ENCODE measurements around the gene PSTPIP1.

PSTPIP1 gene

DNA sequence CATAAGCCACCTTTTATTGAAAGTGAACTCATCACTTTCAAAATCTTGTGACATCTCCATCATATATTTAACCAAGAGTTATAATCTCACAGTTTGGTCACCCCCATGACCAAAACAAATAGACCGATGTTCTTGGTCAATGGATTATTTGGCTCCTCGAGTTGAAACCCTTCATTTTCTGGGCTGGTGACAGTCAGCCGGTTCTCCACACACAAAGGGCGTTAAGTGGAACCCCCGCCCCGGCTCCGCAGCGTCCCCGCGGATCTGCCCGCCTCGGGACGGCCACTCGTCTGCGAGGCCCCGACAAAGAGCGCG lies 75.2 kb downstream of the PSTPIP1 start:
- no peak for TF ChIP-seq CTCF (IDR thresholded peaks at IDR 0.05; ENCODE audit: insufficient read depth, low read length, poor library complexity, severe bottlenecking)
- Histone ChIP-seq H3K4me3 (replicated peaks; ENCODE audit: low read depth, low read length) (peak overlapping the region; percentile 79), H3K27me3 (replicated peaks; ENCODE audit: control insufficient read depth, insufficient read depth, low read length) (no peaks in the 10 kb centered on the region), H3K36me3 (ENCODE audit: control insufficient read depth, insufficient read depth, low read length) (no peaks in the 10 kb centered on the region)
- DNase-seq (ENCODE audit: extremely low read depth, insufficient read length) = no peak

DNA sequence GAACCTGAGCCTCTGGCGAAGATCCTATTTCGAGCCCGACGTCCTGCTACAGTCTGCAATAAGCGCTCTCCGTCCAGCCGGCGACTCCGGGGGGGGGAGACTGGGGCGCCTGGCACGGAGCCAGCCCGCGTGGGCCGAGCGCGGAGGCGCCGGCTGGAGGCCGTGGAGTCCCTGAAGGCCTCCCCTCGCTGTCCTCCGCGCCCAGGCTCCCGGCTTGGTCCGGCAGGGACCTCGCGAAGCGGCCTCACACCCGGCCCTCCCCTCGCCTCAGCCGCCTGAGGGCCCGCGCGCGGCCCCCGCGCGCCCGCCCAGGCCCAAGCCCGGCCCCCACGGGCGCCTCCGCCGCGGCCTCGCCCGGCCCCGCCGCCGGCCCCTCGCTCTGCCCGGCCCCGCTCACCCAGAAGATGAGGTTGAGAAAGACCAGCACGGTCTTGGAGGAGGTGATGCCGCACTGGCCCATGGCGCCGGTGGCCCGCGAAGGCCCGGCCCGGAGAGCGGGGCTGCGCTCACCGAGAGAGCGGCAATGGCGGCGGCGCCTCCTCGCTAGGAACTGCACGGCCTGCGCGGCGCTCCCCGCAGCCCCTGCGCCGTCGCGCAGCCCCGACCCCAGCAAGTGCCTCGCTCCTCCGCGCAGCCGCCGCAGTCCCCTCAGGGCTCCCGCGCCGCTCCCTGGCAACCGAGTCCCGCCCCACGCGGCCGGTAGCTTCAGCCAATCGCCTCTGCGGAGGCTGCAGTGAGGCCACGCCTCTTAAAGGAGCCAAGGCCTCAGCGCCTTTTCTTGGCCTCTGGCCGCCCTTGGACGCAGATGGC lies 75.8 kb downstream of the PSTPIP1 start, which contains the start of gene TSPAN3:
Gene TSPAN3, minus strand, starts transcription at position 615 of the 810 bp plus-strand sequence. Its CDS starts 155 bp downstream, at position 460.
- H3K36me3 ChIP-seq (ENCODE audit: control insufficient read depth, insufficient read depth, low read length) = no peaks in the 10 kb centered on the region
- H3K27me3 ChIP-seq (replicated peaks; ENCODE audit: control insufficient read depth, insufficient read depth, low read length) = no peaks in the 10 kb centered on the region
- TF ChIP-seq CTCF (IDR thresholded peaks at IDR 0.05; ENCODE audit: insufficient read depth, low read length, poor library complexity, severe bottlenecking) = no peak
- DNase-seq (ENCODE audit: extremely low read depth, insufficient read length) = peak; percentile 95
- peak within 1 kb of the TSS; percentile 79 for H3K4me3 ChIP-seq (replicated peaks; ENCODE audit: low read depth, low read length)

DNA sequence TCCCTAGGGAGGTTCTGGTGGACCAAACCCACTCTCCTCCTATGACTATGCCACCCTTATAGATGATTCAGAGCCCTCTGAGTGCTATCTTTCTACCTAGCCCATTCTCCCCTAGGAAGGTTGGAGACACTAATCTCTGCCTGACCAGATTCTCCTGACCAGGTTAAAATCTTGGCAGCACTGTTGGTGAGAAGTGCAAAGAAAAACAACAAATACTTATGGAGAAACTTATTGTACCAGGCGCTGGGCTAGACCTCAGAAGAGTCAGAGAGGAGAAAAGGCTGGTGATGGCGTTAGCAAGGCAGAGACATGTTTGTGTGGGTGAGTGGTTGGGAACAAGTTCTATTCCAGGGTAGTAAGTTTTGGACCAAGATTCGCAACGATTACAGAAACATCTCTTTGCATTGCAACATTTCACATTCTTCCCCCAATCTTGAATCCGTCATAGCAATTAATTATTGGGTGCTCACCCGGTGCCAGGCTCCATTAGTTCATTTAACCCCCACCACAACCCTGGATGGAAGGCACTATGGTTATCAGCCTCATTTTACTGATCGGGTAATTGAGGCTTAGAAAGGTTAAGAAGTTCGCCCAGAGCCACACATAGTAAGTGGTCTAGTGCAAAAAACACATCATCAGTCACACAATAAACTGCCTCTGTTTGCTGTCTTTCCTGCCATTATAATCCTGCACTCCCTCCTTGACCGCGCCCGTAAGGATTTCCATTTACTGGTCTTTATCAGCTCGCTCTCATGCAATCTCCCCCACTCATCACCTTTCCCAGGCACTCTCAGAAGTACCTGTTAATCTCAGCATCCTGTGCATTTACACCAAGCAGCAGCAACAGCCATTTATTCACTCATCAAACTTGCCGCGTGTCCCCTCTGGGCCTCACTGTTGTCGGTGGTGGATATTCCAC lies 76.6 kb downstream of the PSTPIP1 start:
- Histone ChIP-seq H3K27me3 (replicated peaks; ENCODE audit: control insufficient read depth, insufficient read depth, low read length) (no peaks in the 10 kb centered on the region), H3K4me3 (replicated peaks; ENCODE audit: low read depth, low read length) (no peak overlapping the region), H3K36me3 (ENCODE audit: control insufficient read depth, insufficient read depth, low read length) (no peaks in the 10 kb centered on the region)
- no peak for DNase-seq (ENCODE audit: extremely low read depth, insufficient read length)
- no peak for TF ChIP-seq CTCF (IDR thresholded peaks at IDR 0.05; ENCODE audit: insufficient read depth, low read length, poor library complexity, severe bottlenecking)

DNA sequence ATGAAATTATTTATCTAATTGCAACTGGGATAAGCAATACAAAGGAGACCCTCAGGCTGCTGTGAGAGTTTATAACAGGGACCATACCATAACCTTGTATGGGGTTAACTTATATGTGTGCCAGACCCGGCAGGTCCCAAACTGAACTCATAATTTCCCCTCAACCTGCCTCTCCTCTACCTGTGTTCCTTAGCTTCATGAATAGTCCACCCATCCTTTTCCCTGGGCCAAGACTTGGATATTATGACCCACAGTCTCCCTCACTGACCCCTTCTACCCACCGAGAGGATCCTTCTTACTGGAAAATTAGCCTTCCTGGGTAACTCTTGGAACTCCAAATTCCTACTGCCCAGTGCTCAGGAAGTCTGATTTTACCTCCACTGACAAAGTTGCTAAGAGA lies 79.4 kb downstream of the PSTPIP1 start:
- no peak for DNase-seq (ENCODE audit: extremely low read depth, insufficient read length)
- Histone ChIP-seq H3K27me3 (replicated peaks; ENCODE audit: control insufficient read depth, insufficient read depth, low read length) (no peaks in the 10 kb centered on the region), H3K36me3 (ENCODE audit: control insufficient read depth, insufficient read depth, low read length) (no peaks in the 10 kb centered on the region), H3K4me3 (replicated peaks; ENCODE audit: low read depth, low read length) (no peak overlapping the region)
- no peak for TF ChIP-seq CTCF (IDR thresholded peaks at IDR 0.05; ENCODE audit: insufficient read depth, low read length, poor library complexity, severe bottlenecking)

DNA sequence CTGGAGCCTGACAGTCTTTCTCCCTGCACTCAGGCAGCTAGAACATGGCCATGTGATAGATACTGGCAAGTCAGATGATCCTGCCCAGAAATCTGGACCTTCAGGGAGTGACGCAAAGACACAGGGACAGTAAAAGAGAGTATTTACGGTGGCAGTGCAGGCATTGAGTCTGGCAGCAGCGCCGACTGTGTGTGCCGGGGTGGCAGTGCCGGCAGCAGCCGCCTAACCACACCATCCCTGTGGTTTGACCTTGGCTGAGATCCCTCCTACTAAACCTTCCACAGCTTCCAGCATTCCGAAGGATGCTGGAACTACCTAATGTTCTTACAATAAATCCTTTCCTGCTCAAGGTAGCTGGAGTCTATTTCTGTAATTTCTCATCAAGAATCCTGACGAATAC lies 80.6 kb downstream of the PSTPIP1 start:
- TF ChIP-seq CTCF (IDR thresholded peaks at IDR 0.05; ENCODE audit: insufficient read depth, low read length, poor library complexity, severe bottlenecking) = no peak

More for the DNA sequence above, 80.6 kb downstream of the PSTPIP1 start:
- Histone ChIP-seq H3K4me3 (replicated peaks; ENCODE audit: low read depth, low read length) (no peak overlapping the region), H3K36me3 (ENCODE audit: control insufficient read depth, insufficient read depth, low read length) (no peaks in the 10 kb centered on the region), H3K27me3 (replicated peaks; ENCODE audit: control insufficient read depth, insufficient read depth, low read length) (no peaks in the 10 kb centered on the region)
- DNase-seq (ENCODE audit: extremely low read depth, insufficient read length) = no peak

All from GM06990 (cell line).